ENCODE results near the gene MUC6. TPM values are rescaled to one million over a fixed set of nuclear protein-coding genes. Genes with fewer than 3 reads are reported as not detected.

Gene MUC6
- total RNA-seq, 1 experiment from 2014 or later, result 0.49 TPM

GRCh38 chr11:1064167-1064566 is 27.6 kb upstream of the MUC6 start:
- intact Hi-C loops (cut with micrococcal nuclease; ENCODE audit: unreplicated experiment), result no loop called here
- no TSS peak for BruUV-seq (replicated peaks)

DNA sequence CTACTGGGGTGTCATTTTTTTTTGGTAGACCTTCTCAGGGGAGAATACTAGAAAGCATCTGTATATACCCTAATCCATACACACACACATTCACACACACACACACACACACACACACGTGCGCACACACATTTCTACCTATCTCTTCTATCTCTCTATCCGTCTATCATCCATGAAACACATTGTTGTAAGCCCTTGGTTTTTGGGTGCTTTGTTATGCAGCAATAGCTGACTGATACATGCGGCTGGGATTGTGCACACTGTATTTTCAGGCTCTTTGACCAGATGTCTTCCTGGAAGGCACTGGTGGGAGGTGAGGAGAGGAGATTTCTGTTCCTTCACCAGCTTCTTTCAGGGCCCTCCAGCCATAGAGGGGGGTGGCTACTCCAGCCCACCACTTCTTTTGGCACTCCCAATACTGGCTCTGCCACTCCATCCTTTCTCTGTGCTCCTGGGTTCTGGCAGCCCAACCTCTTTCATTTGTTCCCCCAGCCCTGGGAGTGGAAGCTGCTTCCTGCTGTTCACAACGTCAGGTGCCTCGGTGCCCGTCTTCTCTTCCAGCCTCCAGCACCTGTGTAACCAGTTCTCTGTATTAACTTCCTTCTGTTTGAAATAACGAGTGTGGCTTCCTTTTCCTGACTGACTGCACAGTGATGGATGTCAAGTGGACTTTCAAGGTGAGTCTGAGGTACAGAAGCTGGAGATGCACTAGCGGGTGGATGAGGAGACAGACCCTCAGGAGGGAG is 25.7 kb upstream of the MUC6 start:
- CTCF ChIA-PET, result no interaction called here
- Histone ChIP-seq H3K27ac (ENCODE audit: low read length) (no peak overlapping the region), H3K27me3 (ENCODE audit: control insufficient read depth, insufficient read depth, low read length) (peaks cover 5% of the 10 kb centered on the region; the same call in 1 of the 2 replicates), H3K36me3 (ENCODE audit: control insufficient read depth, insufficient read depth, low read length) (no peaks in the 10 kb centered on the region), H3K4me3 (ENCODE audit: low read depth in 2 of 2, low read length in 2 of 2) (no peak overlapping the region), H3K9me3 (ENCODE audit: control insufficient read depth, insufficient read depth, low read depth, low read length) (no peaks in the 10 kb centered on the region), H3K4me1 (ENCODE audit: control insufficient read depth, insufficient read depth, low read length) (peaks cover 3% of the 10 kb centered on the region; the same call in 1 of the 2 replicates)
- TF ChIP-seq, protein P1, sequence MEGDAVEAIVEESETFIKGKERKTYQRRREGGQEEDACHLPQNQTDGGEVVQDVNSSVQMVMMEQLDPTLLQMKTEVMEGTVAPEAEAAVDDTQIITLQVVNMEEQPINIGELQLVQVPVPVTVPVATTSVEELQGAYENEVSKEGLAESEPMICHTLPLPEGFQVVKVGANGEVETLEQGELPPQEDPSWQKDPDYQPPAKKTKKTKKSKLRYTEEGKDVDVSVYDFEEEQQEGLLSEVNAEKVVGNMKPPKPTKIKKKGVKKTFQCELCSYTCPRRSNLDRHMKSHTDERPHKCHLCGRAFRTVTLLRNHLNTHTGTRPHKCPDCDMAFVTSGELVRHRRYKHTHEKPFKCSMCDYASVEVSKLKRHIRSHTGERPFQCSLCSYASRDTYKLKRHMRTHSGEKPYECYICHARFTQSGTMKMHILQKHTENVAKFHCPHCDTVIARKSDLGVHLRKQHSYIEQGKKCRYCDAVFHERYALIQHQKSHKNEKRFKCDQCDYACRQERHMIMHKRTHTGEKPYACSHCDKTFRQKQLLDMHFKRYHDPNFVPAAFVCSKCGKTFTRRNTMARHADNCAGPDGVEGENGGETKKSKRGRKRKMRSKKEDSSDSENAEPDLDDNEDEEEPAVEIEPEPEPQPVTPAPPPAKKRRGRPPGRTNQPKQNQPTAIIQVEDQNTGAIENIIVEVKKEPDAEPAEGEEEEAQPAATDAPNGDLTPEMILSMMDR (IDR thresholded peaks at IDR 0.05), result no peak
- TF ChIP-seq REST (IDR thresholded peaks at IDR 0.05; ENCODE audit: insufficient read depth in 1 of 2, low read depth in 2 of 2, low read length in 1 of 2) (no peak), POLR2AphosphoS5 (IDR thresholded peaks at IDR 0.05; ENCODE audit: low read depth, low read length) (no peak), SIN3A (IDR thresholded peaks at IDR 0.05; ENCODE audit: borderline replicate concordance, insufficient read depth, low read depth, low read length) (no peak), TCF7L2 (IDR thresholded peaks at IDR 0.05; ENCODE audit: low read depth, low read length) (no peak)
- no peak for ATAC-seq
- DNase-seq (ENCODE audit: low read depth, low spot score), result no peak
- in situ Hi-C loops (cut with HindIII; ENCODE audit: low pct_unique_long_range_greater_than_20kb, low sequenced_read_pairs), result no loop called here
- no TSS peak for BruUV-seq (replicated peaks)
- POLR2A ChIA-PET, result no interaction called here
- intact Hi-C loops (cut with micrococcal nuclease; ENCODE audit: unreplicated experiment), result no loop called here

More at GRCh38 chr11:1064167-1064566, 27.6 kb upstream of the MUC6 start:
- in situ Hi-C loops (cut with HindIII; ENCODE audit: low pct_unique_long_range_greater_than_20kb, low sequenced_read_pairs), result no loop called here
- ChIA-PET POLR2A (no interaction called here), CTCF (no interaction called here)
- Histone ChIP-seq H3K36me3 (ENCODE audit: control insufficient read depth, insufficient read depth, low read length) (no peaks in the 10 kb centered on the region), H3K4me3 (ENCODE audit: low read depth in 2 of 2, low read length in 2 of 2) (no peak overlapping the region), H3K27me3 (ENCODE audit: control insufficient read depth, insufficient read depth, low read length) (peaks cover 5% of the 10 kb centered on the region; the same call in 1 of the 2 replicates), H3K4me1 (ENCODE audit: control insufficient read depth, insufficient read depth, low read length) (peaks cover 3% of the 10 kb centered on the region; the same call in 1 of the 2 replicates), H3K27ac (ENCODE audit: low read length) (no peak overlapping the region), H3K9me3 (ENCODE audit: control insufficient read depth, insufficient read depth, low read depth, low read length) (no peaks in the 10 kb centered on the region)
- DNase-seq (ENCODE audit: low read depth, low spot score) (no peak), ATAC-seq (no peak)
- TF ChIP-seq POLR2AphosphoS5 (IDR thresholded peaks at IDR 0.05; ENCODE audit: low read depth, low read length), result no peak
- TF ChIP-seq REST (IDR thresholded peaks at IDR 0.05; ENCODE audit: insufficient read depth in 1 of 2, low read depth in 2 of 2, low read length in 1 of 2), result no peak
- TF ChIP-seq, protein P1 (IDR thresholded peaks at IDR 0.05), result no peak
- no peak for TF ChIP-seq TCF7L2 (IDR thresholded peaks at IDR 0.05; ENCODE audit: low read depth, low read length)
- TF ChIP-seq SIN3A (IDR thresholded peaks at IDR 0.05; ENCODE audit: borderline replicate concordance, insufficient read depth, low read depth, low read length), result no peak
